Measurements from ENCODE around the gene MOK.

DNA sequence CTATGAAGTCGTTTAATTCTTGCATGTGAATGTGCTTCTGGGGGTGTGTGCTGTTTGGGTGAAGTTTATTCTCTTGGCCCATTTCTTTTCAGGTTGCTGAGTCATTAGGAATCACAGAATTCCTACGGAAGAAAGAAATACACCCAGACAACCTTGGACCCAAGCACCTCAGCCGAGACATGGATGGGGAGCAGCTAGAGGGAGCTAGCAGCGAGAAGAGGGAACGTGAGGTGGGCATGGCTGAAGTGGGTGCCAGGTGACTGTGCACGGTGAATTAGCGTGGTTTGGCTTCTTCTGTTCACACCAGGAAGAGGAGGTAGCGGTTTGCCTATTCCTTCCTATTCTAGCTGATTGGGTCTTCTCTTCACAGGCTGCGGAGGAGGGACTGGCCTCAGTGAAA, 33.8 kb upstream of the MOK start:
- TF ChIP-seq TCF7 (CRISPR knock-in tag; IDR thresholded peaks at IDR 0.05; ENCODE audit: low read depth) (no peak), TP53 (CRISPR knock-in tag; IDR thresholded peaks at IDR 0.05) (no peak), PREB (CRISPR knock-in tag; IDR thresholded peaks at IDR 0.05; ENCODE audit: borderline replicate concordance) (no peak)
- TF ChIP-seq, protein P1, sequence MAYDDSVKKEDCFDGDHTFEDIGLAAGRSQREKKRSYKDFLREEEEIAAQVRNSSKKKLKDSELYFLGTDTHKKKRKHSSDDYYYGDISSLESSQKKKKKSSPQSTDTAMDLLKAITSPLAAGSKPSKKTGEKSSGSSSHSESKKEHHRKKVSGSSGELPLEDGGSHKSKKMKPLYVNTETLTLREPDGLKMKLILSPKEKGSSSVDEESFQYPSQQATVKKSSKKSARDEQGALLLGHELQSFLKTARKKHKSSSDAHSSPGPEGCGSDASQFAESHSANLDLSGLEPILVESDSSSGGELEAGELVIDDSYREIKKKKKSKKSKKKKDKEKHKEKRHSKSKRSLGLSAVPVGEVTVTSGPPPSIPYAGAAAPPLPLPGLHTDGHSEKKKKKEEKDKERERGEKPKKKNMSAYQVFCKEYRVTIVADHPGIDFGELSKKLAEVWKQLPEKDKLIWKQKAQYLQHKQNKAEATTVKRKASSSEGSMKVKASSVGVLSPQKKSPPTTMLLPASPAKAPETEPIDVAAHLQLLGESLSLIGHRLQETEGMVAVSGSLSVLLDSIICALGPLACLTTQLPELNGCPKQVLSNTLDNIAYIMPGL (CRISPR knock-in tag; IDR thresholded peaks at IDR 0.05), result no peak

Measured in WTC11 (cell line).